ENCODE results near the gene CCR9.
A peak's percentile ranks its signal among the peaks of the same experiment; 100 is the strongest.

CCR9 gene

DNA sequence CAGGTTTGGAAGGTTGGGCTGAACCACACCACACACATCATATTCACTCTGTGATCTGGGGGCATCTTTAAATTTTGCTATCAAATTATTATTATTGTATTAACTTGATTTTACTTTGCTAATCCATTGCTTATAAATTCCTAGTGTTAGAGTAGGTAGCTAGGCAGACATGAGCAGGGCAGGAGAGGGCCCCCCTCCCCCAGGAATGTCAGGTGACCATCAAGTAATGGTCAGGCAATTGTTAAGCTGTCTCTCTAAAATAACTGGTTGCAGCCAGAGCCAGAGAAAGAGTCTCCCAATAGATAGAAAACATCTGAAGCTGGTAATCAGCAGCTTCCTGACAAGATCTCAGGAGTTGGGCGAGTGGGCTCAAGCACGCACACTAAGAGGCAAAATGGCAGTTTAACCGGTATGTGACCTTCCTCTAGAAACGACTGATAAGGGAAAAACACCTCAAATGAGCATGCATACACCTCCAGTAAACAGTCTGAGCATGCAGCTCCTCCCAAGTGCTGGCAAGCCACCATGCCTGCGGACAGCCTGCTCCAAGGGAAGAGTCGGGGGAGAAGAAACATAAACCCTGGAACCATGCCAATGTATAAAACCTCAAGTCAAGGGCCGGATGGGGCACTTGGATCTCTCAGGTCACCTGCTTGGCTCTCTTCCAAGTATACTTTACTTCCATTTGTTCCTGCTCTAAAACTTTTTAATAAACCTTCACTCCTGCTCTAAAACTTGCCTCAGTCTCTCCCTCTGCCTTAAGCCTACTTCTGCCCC lies 53.8 kb downstream of the CCR9 start:
- peak; percentile 4 for DNase-seq

DNA sequence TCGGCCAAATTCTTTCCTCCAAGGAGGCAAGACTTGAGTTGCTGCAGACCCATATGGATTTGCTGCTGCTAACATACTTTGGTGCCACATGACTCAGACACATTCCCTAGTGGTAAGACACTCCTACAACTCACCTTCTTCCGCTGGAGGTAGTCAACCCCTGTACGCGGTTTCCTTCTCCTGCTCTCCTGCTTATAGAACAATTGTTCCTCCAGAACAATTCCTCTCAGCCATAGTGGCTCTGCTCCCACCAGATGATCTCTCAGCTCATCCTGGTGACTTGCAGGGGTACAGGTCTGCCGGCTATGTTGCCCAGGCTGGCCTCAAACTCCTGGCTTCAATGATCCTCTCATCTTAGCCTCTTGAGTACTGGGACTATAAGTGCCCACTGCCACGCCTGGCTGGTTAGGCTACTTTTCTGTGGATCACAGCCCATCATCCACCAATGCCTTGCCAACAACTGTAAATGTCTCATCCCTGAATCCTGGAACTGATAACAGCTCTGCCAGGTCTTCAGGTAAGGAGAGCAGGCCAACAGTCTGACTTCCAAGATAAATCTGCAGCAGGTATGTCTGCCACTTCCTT lies 54.5 kb downstream of the CCR9 start:
- no peak for DNase-seq

DNA sequence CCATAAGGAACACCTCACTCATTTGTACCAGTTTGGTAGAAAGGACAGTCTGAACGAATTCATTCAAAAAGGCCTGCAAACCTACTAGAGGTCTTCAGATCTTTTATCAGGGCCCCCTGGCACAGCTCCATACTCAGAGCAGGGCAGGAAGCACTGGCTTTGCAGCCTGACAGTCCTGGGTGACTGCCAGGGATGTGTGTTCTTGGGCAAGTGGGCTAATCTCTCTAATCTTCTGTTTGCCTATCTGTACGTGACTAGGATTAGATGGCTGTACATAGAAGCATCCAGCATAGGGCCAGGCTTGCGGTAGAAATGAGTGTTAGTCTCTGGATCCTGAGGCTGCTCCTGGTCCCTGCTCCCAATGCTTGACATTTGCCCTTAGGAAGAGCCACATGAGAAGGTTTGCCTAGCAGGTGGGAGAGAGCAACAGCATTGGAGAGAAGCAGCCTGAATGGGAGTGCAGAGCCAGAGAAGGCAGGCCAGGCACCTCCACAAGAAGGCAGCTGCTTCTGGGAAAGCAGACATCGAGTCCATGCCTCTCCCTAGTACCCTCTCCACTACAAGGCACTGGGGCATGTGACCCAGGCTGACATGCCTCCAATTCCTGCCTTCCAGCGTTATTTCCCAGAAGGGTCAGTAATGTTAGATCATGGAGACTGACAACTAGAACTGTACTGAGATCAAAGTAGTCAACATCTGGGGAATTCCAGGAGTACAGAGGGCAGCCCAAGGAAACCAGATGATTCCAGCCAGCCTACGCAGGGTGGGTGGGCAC lies 55.9 kb downstream of the CCR9 start:
- no peak for DNase-seq

DNA sequence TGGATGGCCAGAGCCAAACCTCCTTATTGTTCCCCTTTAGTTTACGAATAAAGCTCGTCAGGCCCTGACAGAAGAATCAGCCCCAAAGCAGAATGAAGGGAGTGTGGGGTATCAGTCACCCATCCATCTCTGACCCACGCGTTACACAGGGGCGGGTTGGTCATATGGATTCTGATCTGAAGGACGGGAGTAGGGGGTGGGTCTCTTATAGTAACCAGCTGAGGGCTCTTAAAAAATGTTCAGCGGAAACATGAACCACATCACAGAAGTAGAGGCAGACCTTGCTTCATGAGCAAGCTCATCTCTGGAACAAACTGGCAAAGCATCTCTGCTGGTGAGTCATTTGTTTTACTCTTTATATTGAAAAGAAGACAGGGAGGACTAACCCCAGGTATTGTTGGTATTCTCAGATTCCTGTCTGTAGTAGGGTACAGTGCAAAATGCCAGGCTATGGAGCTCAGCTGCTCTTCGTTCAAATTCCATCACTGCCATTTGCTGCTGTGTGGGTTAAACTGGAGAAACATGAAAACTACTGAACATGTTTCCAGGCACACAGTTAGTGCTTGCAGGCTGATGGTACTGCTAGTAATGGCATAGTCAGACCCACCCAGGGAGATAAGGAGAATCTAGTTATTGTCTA lies 57.0 kb downstream of the CCR9 start, which contains the start of gene CXCR6:
CXCR6 (plus strand) TSS at position 258 of the 640 bp plus-strand sequence. CDS start 3,018 bp downstream, outside the sequence.
- DNase-seq: no peak

DNA sequence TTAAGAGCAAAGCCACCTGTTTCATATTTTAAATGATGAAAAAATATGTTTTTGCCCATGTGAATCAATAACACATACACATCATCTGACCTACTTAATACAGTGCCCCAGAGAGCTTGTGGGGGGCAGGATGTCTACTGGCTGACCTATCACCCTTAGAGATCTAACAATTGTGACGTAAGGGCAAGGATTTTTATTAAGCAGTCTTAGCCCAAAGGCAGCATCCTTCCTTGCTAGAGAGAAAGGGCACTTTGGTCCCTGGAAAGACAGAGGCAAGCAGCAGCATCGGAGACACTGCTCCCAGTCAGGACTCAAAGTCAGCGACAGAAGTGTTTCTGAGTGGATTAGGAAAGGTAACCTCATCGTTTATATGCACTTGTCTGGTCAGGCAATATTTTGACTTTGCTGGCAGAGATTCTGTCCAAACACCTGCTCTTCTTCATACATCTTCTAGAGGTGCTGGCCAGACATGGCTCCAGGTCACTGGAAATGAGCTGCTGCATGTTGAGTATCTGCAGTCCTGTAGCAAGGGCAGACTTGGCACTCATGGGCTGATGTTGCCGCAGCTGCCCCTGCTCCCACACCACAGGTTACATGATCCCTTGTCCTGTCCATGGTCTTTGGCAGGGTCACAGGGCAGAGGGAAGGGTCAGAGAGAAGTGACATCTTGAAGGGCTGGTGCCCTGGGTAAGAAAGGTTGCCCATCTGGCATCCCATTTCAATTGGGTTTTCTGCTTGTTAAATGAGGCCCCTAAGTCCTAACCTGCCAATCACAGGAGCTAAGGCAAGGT lies 58.7 kb downstream of the CCR9 start:
- no peak for DNase-seq

DNA sequence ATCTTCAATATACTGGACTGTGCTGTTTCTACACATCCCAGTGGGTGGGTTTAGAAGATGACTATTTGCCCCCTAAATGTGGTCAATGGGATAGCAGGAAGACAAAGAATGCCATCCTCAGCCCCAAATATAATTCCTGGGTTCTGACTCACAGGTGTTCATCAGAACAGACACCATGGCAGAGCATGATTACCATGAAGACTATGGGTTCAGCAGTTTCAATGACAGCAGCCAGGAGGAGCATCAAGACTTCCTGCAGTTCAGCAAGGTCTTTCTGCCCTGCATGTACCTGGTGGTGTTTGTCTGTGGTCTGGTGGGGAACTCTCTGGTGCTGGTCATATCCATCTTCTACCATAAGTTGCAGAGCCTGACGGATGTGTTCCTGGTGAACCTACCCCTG lies 60.0 kb downstream of the CCR9 start:
- DNase-seq: no peak

DNA sequence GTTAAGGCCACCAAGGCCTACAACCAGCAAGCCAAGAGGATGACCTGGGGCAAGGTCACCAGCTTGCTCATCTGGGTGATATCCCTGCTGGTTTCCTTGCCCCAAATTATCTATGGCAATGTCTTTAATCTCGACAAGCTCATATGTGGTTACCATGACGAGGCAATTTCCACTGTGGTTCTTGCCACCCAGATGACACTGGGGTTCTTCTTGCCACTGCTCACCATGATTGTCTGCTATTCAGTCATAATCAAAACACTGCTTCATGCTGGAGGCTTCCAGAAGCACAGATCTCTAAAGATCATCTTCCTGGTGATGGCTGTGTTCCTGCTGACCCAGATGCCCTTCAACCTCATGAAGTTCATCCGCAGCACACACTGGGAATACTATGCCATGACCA lies 60.5 kb downstream of the CCR9 start:
- no peak for DNase-seq

DNA sequence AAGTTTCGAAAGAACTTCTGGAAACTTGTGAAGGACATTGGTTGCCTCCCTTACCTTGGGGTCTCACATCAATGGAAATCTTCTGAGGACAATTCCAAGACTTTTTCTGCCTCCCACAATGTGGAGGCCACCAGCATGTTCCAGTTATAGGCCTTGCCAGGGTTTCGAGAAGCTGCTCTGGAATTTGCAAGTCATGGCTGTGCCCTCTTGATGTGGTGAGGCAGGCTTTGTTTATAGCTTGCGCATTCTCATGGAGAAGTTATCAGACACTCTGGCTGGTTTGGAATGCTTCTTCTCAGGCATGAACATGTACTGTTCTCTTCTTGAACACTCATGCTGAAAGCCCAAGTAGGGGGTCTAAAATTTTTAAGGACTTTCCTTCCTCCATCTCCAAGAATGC lies 61.0 kb downstream of the CCR9 start:
- no peak for DNase-seq

DNA sequence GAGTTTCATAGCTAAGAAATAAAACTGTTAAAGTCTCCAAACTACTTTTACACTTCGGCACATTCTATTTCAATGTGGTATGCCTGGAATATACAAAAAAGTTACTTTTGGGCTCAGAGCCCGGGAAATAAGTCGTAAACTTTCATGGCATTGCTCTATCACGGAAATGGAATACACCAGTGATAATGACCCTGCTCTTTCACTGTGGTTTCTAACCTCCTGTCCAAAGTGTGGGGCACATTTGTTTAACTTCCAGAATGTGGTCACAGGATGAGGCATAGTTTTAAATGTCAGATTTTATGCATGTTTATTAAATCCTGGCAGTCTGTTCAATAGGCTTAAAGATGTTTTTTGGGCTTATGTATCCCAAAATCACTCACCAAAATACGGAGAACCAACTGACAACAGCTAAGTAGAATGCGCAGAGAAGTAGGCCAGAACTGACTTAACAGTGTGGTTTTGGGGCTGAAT lies 62.0 kb downstream of the CCR9 start:
- no peak for DNase-seq

DNA sequence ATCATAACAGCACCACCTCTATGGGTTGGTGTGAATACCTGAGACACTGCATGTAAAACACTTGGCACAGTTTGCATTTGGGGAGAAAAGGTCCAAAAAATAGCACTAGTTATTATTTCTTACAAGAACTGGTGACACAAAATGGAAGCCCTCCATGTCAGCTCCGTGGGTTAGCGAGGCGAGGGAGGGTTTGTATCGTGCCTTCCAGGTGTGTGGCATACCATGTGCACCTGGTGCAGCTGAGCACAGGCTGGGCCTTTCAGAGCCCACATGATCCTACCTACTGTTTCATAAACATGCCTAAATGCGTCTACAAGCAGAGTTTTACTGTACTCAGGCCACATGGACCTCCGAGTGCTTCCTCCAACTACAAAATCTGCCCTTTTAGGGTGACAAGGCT lies 62.5 kb downstream of the CCR9 start:
- no peak for DNase-seq

DNA sequence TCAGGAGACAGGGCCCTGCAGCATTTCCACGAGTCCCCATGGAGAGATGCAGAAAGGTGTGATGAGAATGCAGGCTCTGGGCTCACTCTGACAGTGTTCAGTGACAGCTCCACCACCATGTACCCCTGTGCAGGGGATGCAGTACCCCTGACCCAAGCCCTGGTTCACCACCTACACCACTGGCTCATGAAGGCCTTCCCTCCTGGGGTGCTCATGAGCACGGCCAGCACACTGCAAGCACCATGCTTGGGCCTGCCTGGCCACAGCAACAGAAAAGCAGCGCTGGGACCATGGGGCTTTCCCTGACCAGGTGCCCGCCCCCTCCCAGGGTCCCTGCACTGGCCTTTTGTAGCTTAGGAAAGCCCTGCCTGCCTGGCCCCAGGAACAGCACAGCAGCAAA lies 63.1 kb downstream of the CCR9 start:
- no peak for DNase-seq

DNA sequence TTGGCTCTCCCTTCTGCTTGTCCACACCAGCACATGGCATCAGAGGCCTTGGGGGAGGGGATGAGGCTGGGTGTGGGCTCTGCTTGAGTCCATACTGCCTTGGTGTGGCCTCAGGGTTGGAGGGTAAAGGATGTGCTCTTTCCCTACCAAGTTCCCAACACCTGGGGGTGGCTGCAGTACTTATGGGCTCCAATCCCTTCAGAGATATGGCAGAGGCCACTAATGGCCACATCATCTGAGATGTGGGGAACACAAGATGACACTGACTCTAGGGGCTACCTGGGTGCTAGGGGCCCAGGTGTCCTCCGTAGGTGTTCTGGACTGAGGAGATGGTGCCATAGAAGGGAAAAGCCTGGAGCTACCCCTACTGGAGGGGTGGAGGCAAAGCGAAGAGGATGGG lies 63.8 kb downstream of the CCR9 start:
- DNase-seq: no peak

DNA sequence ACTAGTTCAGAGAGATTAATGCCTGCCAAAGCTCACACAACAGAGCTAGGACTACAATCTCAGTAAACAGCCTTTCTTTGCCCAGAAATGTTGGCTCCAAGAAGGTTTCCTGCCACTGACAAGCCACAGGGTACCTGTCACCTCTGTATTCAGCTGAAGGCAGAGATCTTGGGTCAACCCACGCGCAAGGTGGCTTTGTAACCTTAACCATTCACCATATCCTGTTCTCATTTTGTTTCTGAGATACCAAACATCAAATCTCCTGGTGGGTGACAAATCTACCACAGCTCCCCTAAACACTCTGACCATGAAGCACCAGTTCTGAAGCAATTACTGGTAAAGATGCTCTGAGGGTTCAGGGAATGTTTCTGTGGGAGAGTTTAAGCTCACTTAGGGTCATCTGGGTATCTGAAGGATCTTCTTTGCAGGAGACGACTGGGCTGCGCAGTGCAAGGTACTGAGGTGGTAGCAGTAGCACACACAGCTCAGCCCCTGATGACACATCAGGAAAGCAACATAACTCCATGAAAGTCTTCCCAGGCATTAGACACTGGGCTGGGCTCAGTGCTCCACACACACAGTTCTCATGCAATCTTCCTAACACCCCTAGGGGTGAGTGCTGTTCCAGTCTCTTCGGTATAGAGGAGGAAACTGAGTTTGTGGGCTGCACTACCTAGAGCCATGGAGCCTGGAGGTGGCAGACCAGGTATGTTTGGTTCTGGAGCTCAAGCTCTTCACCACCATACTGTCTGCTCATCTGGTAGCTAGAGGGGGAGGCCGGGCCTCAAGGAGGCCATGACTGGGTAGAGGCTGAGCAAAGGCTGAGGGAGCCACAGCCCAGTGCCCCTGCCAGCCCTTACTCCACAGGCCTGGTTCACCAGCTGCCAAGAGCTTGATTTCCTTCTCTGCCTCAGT lies 64.6 kb downstream of the CCR9 start:
- no peak for DNase-seq

DNA sequence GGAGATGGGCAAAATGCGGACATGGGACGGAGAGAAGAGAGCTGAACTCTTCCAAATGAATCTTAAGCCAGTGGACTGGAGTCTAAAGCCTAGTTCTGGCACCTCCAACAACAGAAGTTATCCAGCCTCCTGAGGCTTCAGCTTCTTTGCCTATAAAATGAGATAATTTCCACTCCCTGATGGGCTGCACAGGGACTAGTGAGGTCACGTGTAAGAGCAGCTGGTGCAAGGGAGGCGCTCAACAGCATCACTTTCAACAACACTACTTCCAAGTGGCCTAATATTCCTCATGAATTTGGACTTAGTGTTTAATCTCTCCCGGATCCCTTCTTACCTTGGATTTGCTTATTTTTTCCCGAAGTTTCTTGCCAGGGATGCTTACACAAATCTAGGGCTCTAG lies 65.6 kb downstream of the CCR9 start:
- DNase-seq: no peak

DNA sequence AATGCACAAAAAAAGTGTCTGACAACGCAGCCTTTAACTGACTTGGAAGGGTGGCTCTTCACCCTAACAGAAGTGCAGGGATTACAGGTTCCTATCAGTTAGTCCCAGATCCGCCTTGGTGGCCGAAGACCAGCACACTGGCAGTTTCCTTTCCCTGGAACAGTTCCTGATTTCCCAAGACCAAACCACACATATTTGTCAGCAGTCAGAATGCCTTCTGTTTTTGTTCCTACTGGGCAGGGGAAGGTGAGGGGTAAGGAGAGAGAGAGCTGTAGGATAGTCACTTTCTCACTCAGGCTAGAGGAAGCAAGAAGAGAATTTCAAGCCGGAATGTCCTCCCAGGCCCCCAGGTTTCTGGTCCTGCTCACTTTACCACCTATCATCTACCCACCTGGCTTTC lies 66.1 kb downstream of the CCR9 start:
- DNase-seq: no peak
